Spleen (tissue), 7 donors: Measurements from ENCODE around the gene FKBP8.

ENCODE experiments used
- CTCF ChIP-seq, 11 experiments: fragments of 200-600 bp in 7 of 11; fragments of 450-650 bp in 4 of 11; sonication (generic) in 4 of 11; IDR thresholded peaks in 8 of 11; conservative IDR thresholded peaks in 3 of 11; 1 replicate in 7 of 11; 2 replicates in 4 of 11; pipeline versions ENCODE4 v1.4.0 to v1.8.0; 2016 to 2021; ENCODE audit warnings: antibody characterized with exemption in 11 of 11, inconsistent platforms in 4 of 11, mild to moderate bottlenecking in 1 of 11
- POLR2A ChIP-seq, 3 donors: fragments of 450-650 bp; IDR thresholded peaks; one replicate each; pipeline ENCODE4 v1.5.1; 2017; ENCODE audit warnings: antibody characterized with exemption in 3 of 3, mild to moderate bottlenecking in 1 of 3
- POLR2AphosphoS5 ChIP-seq, 3 donors: sonication (generic); formaldehyde crosslinking; IDR thresholded peaks; one replicate each; pipeline ENCODE4 v1.5.1; 2017; ENCODE audit warnings: antibody characterized with exemption in 3 of 3
- donor health status: DM: no; HTN: no; CAD: no; lungs with moderate emphysema.
- donor health status: DM: no; HTN: no; CAD: no.
- donor health status: DM: no; HTN: no; CAD: no.

- TF ChIP-seq POLR2AphosphoS5 (IDR thresholded peaks at IDR 0.05) (no peak), CTCF (IDR thresholded peaks at IDR 0.05 in 8 of 11, conservative IDR thresholded peaks at IDR 0.05 in 3 of 11) (no peak), POLR2A (IDR thresholded peaks at IDR 0.05) (no peak)
Measured at GRCh38 chr19:18558604-18559003, 15.2 kb upstream of the FKBP8 start.
